Panc1 (cell line): ENCODE results near the gene CISD1. TPM values are rescaled to one million over a fixed set of nuclear protein-coding genes. Genes with fewer than 3 reads are reported as not detected.

Experiments used
- ATAC-seq: fragments of 200-7000 bp; cut with Tn5 transposase; 2 replicates; pipeline ENCODE4 v1.9.1; 2020; ENCODE audit warnings: mild to moderate bottlenecking, moderate library complexity
- BruUV-seq: library from RNA; stranded (reverse); fragments of 400-500 nt; replicated peaks from 2 replicates; lab custom pipeline; 2021; lab: Mats Ljungman, UMichigan
- CTCF ChIA-PET: fragments of 300-600 bp; sonication (Branson Sonifier 250); formaldehyde crosslinking; loops from one replicate; lab custom pipeline; 2022; ENCODE audit warnings: antibody characterized with exemption; lab: Charles Lee
- POLR2A ChIA-PET: fragments of 300-600 bp; sonication (Branson Sonifier 250); formaldehyde crosslinking; loops from one replicate; lab custom pipeline; 2022; ENCODE audit warnings: antibody characterized with exemption; lab: Charles Lee
- DNase-seq: peaks from one replicate; pipeline ENCODE4 v3.0.0-alpha.2; 2010; ENCODE audit warnings: low read depth, low spot score
- H3K27ac ChIP-seq: 2 replicates; pipeline ENCODE4 v1.5.1; 2011; ENCODE audit warnings: mild to moderate bottlenecking, low read length, inconsistent platforms
- H3K27me3 ChIP-seq: fragments of 200-500 bp; sonication (Bioruptor generic); 2 replicates; pipeline ENCODE4 v1.6.0; 2014; ENCODE audit warnings: low read length, inconsistent platforms; ENCODE audit not compliant: control insufficient read depth, insufficient read depth
- H3K36me3 ChIP-seq: fragments of 200-500 bp; sonication (Bioruptor generic); 2 replicates; pipeline ENCODE4 v1.5.1; 2014; ENCODE audit warnings: inconsistent platforms, mild to moderate bottlenecking, low read length, moderate library complexity; ENCODE audit not compliant: control insufficient read depth, insufficient read depth
- H3K4me1 ChIP-seq: 2 replicates; pipeline ENCODE4 v1.5.1; 2011; ENCODE audit warnings: inconsistent platforms, mild to moderate bottlenecking, low read length, moderate library complexity; ENCODE audit not compliant: control insufficient read depth, insufficient read depth
- H3K4me3 ChIP-seq, 2 experiments: 2 replicates each; pipeline ENCODE4 v1.5.1; 2011 to 2012; ENCODE audit warnings: low read depth in 2 of 2, low read length in 2 of 2, mild to moderate bottlenecking in 2 of 2, inconsistent platforms in 1 of 2, moderate library complexity in 1 of 2
- H3K9me3 ChIP-seq: fragments of 200-500 bp; sonication (Bioruptor generic); 2 replicates; pipeline ENCODE4 v1.5.1; 2014; ENCODE audit warnings: low read depth, mild to moderate bottlenecking, inconsistent platforms, low read length, moderate library complexity; ENCODE audit not compliant: control insufficient read depth, insufficient read depth
- POLR2AphosphoS5 ChIP-seq: IDR thresholded peaks from 2 replicates; pipeline ENCODE4 v1.6.1; 2012; ENCODE audit warnings: mild to moderate bottlenecking, low read depth, low read length, moderate library complexity
- SIN3A ChIP-seq: IDR thresholded peaks from 2 replicates; pipeline ENCODE4 v1.6.1; 2012; ENCODE audit warnings: low read depth, mild to moderate bottlenecking, low read length, moderate library complexity, borderline replicate concordance; ENCODE audit not compliant: insufficient read depth
- TCF7L2 ChIP-seq: IDR thresholded peaks from 2 replicates; pipeline ENCODE4 v1.6.1; 2011; ENCODE audit warnings: mild to moderate bottlenecking, low read depth, low read length, inconsistent platforms
- in situ Hi-C: cut with HindIII; loops from 2 replicates; pipeline ENCODE4 v1.10.0; 2016; ENCODE audit warnings: low sequenced_read_pairs, low pct_unique_long_range_greater_than_20kb
- intact Hi-C: fragments of 100-400 bp; cut with micrococcal nuclease; formaldehyde crosslinking; loops from one replicate; pipeline ENCODE4 v1.10.0; 2022; ENCODE audit not compliant: unreplicated experiment
- total RNA-seq: library from RNA; stranded (reverse); gene quantifications from one replicate; pipeline ENCODE4 v1.2.1, GENCODE V29; 2021; ENCODE audit not compliant: unreplicated experiment
- TF ChIP-seq, protein P1 (sequence below): fragments of 450-650 bp; IDR thresholded peaks from 2 replicates; pipeline ENCODE4 v1.5.1; 2017; ENCODE audit warnings: mild to moderate bottlenecking
- TF ChIP-seq, protein P2 (sequence below), 2 experiments: IDR thresholded peaks; 2 replicates each; pipeline ENCODE4 v1.6.1; 2011 to 2012; ENCODE audit warnings: low read depth in 2 of 2, control low read depth in 1 of 2, low read length in 1 of 2, mild to moderate bottlenecking in 1 of 2, moderate library complexity in 1 of 2; ENCODE audit not compliant: insufficient read depth in 1 of 2

Gene CISD1
- total RNA-seq, 1 experiment from 2014 or later = 64.1 TPM

DNA sequence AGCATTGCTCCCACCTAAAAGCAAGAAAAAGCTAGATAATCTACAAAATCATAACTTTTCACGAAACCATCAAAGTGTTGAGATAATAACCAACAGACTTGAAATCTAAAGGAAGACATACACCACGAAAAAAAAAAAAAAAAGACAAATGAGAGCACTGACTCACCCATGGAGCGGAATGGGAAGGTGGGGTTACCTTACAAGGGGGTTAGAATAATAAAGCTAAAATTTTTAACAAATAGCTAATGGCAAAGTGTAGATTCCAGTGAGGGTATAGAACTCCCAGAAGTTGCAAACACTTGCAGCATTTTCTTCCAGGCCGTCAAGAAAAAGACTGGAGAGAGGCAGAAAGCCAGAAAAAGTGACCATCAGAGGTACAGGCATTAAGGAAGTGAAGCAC lies 28.4 kb upstream of the CISD1 start:
- BruUV-seq = no TSS peak
- DNase-seq (no peak), ATAC-seq (no peak)
- Histone ChIP-seq H3K4me1 (peaks cover 30% of the 10 kb centered on the region), H3K27ac (no peak overlapping the region), H3K9me3 (no peaks in the 10 kb centered on the region), H3K36me3 (no peaks in the 10 kb centered on the region), H3K27me3 (no peaks in the 10 kb centered on the region), H3K4me3 (no peak overlapping the region)
- ChIA-PET POLR2A (interaction anchor here (0.6 to 0.7 kb wide), 2 partner anchors 13 to 102 kb away, joined by 3 to 13 read pairs; no protein-coding TSS in a partner anchor), CTCF (no interaction called here)
- in situ Hi-C loops (no loop called here), intact Hi-C loops (no loop called here)
- TF ChIP-seq, protein P1, sequence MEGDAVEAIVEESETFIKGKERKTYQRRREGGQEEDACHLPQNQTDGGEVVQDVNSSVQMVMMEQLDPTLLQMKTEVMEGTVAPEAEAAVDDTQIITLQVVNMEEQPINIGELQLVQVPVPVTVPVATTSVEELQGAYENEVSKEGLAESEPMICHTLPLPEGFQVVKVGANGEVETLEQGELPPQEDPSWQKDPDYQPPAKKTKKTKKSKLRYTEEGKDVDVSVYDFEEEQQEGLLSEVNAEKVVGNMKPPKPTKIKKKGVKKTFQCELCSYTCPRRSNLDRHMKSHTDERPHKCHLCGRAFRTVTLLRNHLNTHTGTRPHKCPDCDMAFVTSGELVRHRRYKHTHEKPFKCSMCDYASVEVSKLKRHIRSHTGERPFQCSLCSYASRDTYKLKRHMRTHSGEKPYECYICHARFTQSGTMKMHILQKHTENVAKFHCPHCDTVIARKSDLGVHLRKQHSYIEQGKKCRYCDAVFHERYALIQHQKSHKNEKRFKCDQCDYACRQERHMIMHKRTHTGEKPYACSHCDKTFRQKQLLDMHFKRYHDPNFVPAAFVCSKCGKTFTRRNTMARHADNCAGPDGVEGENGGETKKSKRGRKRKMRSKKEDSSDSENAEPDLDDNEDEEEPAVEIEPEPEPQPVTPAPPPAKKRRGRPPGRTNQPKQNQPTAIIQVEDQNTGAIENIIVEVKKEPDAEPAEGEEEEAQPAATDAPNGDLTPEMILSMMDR = no peak
- TF ChIP-seq SIN3A (no peak), TCF7L2 (no peak), POLR2AphosphoS5 (no peak)
- TF ChIP-seq, protein P2, sequence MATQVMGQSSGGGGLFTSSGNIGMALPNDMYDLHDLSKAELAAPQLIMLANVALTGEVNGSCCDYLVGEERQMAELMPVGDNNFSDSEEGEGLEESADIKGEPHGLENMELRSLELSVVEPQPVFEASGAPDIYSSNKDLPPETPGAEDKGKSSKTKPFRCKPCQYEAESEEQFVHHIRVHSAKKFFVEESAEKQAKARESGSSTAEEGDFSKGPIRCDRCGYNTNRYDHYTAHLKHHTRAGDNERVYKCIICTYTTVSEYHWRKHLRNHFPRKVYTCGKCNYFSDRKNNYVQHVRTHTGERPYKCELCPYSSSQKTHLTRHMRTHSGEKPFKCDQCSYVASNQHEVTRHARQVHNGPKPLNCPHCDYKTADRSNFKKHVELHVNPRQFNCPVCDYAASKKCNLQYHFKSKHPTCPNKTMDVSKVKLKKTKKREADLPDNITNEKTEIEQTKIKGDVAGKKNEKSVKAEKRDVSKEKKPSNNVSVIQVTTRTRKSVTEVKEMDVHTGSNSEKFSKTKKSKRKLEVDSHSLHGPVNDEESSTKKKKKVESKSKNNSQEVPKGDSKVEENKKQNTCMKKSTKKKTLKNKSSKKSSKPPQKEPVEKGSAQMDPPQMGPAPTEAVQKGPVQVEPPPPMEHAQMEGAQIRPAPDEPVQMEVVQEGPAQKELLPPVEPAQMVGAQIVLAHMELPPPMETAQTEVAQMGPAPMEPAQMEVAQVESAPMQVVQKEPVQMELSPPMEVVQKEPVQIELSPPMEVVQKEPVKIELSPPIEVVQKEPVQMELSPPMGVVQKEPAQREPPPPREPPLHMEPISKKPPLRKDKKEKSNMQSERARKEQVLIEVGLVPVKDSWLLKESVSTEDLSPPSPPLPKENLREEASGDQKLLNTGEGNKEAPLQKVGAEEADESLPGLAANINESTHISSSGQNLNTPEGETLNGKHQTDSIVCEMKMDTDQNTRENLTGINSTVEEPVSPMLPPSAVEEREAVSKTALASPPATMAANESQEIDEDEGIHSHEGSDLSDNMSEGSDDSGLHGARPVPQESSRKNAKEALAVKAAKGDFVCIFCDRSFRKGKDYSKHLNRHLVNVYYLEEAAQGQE (IDR thresholded peaks at IDR 0.05; ENCODE audit: insufficient read depth in 1 of 2, low read depth in 2 of 2, low read length in 1 of 2) = no peak

DNA sequence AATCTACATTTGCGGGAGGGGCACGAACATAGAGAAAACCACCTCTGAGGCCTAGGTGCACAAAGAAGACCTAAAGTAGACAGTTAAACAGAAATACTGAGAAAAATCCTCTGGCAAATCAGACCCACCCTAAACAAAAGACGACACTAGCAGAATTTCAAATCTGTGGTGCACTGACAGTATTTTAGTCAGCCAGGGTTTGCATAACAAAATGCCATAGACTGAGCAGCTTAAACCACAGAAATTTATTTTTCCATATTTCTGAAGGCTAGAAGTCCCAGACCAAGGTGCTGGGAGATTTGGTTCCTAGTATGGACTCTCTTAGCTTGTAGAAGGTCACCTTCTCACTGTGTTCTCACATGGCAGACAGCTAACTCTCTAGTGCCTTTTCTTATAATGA lies 27.6 kb upstream of the CISD1 start:
- in situ Hi-C loops = no loop called here
- Histone ChIP-seq H3K4me1 (peaks cover 30% of the 10 kb centered on the region), H3K9me3 (no peaks in the 10 kb centered on the region), H3K27ac (no peak overlapping the region), H3K36me3 (no peaks in the 10 kb centered on the region), H3K4me3 (no peak overlapping the region), H3K27me3 (no peaks in the 10 kb centered on the region)
- ChIA-PET CTCF (no interaction called here), POLR2A (no interaction called here)
- ATAC-seq (no peak), DNase-seq (no peak)
- BruUV-seq = no TSS peak
- intact Hi-C loops = no loop called here
- TF ChIP-seq, protein P2 (IDR thresholded peaks at IDR 0.05; ENCODE audit: insufficient read depth in 1 of 2, low read depth in 2 of 2, low read length in 1 of 2) = no peak
- TF ChIP-seq SIN3A (no peak), TCF7L2 (no peak), POLR2AphosphoS5 (no peak)
- TF ChIP-seq, protein P1 = no peak
